K562 (cell line): ENCODE results near the gene PSPH. TPM values are rescaled to one million over a fixed set of nuclear protein-coding genes. Genes with fewer than 3 reads are reported as not detected.

Source experiments
- CCNT2 ChIP-seq: IDR thresholded peaks from 2 replicates; pipeline ENCODE4 v1.6.1; 2011; ENCODE audit warnings: borderline replicate concordance, low read depth, mild to moderate bottlenecking, moderate library complexity, mixed read lengths, low read length; ENCODE audit not compliant: insufficient read length; ENCODE audit errors: extremely low read depth
- CREB1 ChIP-seq, 2 experiments: sonication (generic) in 1 of 2; formaldehyde crosslinking in 1 of 2; IDR thresholded peaks; 2 replicates each; pipeline versions ENCODE4 v1.6.1 to v1.8.0; 2012 to 2022; ENCODE audit warnings: inconsistent platforms in 1 of 2, mild to moderate bottlenecking in 1 of 2, missing genetic modification reagents in 1 of 2, moderate library complexity in 1 of 2
- ETS1 ChIP-seq: conservative IDR thresholded peaks from 2 replicates; pipeline ENCODE4 v1.6.1; 2011; ENCODE audit warnings: low read depth, mild to moderate bottlenecking, low read length; ENCODE audit not compliant: control insufficient read depth
- FOSL1 ChIP-seq: fragments of 200-800 bp; sonication (Bioruptor generic); conservative IDR thresholded peaks from 2 replicates; pipeline ENCODE4 v1.6.1; 2016; ENCODE audit warnings: missing genetic modification characterization, missing compliant biosample characterization
- RAD21 ChIP-seq, 2 experiments: fragments of 250-450 bp in 1 of 2; fragments of 450-650 bp in 1 of 2; sonication (Bioruptor Pico) in 1 of 2; formaldehyde crosslinking in 1 of 2; IDR thresholded peaks in 1 of 2; conservative IDR thresholded peaks in 1 of 2; 2 replicates each; pipeline versions ENCODE4 v1.4.0 to v1.8.0; 2020 to 2022; ENCODE audit warnings: mild to moderate bottlenecking in 2 of 2, moderate library complexity in 1 of 2
- RB1 ChIP-seq: fragments of 450-650 bp; IDR thresholded peaks from 2 replicates; pipeline ENCODE4 v1.6.1; 2017; ENCODE audit warnings: low read depth, mild to moderate bottlenecking
- RBM39 ChIP-seq: fragments of 200-400 bp; formaldehyde crosslinking; optimal IDR thresholded peaks from 2 replicates; pipeline ENCODE3; 2018; ENCODE audit warnings: low read depth, low read length
- SMAD4 ChIP-seq: fragments of 250-450 bp; sonication (Bioruptor Pico); conservative IDR thresholded peaks from 2 replicates; pipeline ENCODE4 v1.8.0; 2021; ENCODE audit warnings: inconsistent platforms, mild to moderate bottlenecking, moderate library complexity
- THAP12 ChIP-seq: fragments of 250-450 bp; sonication (Bioruptor Pico); IDR thresholded peaks from 2 replicates; pipeline ENCODE4 v1.9.0; 2021; ENCODE audit warnings: mild to moderate bottlenecking, inconsistent platforms
- U2AF2 ChIP-seq: fragments of 200-400 bp; formaldehyde crosslinking; optimal IDR thresholded peaks from 2 replicates; pipeline ENCODE3; 2017; ENCODE audit warnings: low read depth, mild to moderate bottlenecking, low read length
- ZBTB7A ChIP-seq: IDR thresholded peaks from 2 replicates; pipeline ENCODE4 v1.6.1; 2011; ENCODE audit warnings: low read depth, mild to moderate bottlenecking, low read length, moderate library complexity, borderline replicate concordance; ENCODE audit not compliant: control insufficient read depth
- ZHX1 ChIP-seq: fragments of 150-350 bp; conservative IDR thresholded peaks from 2 replicates; pipeline ENCODE4 v1.6.1; 2014; ENCODE audit warnings: low read length
- ZNF436 ChIP-seq: fragments of 250-450, 450-650 bp; sonication (Bioruptor Pico); formaldehyde crosslinking; IDR thresholded peaks from 2 replicates; pipeline ENCODE4 v1.7.0; 2020; ENCODE audit warnings: mild to moderate bottlenecking
- ZNF512 ChIP-seq: IDR thresholded peaks from 2 replicates; pipeline ENCODE4 v1.6.1; 2016; ENCODE audit warnings: missing genetic modification characterization, missing compliant biosample characterization
- ZNF75A ChIP-seq: fragments of 450-650 bp; formaldehyde crosslinking; IDR thresholded peaks from 2 replicates; pipeline ENCODE4 v1.4.0; 2020; ENCODE audit warnings: mild to moderate bottlenecking
- polyA plus RNA-seq, 8 experiments: library from polyadenylated mRNA; depleted of rRNA in 4 of 8; stranded (reverse) in 5 of 8; unstranded in 3 of 8; fragments of >200 nt; fragmentation: Nextera tagmentation in 2 of 8; fragmentation: Illumina TruSeq in 1 of 8; extraction: Ambion mirVana in 2 of 8; extraction: Trizol in 1 of 8; gene quantifications; 2 replicates each; pipeline versions ENCODE4 v1.2.1 to v1.2.3, GENCODE V29; 2011 to 2014; ENCODE audit warnings: inconsistent platforms in 1 of 8, missing spikeins in 1 of 8
- total RNA-seq, 7 experiments: library from RNA; depleted of rRNA in 6 of 7; stranded (reverse); fragments of >200 nt in 6 of 7; fragmentation: Illumina TruSeq in 2 of 7; extraction: Trizol in 2 of 7; gene quantifications; 2 replicates each; pipeline versions ENCODE4 v1.2.1 to v1.2.3, GENCODE V29; 2011 to 2021; ENCODE audit warnings: low replicate concordance in 1 of 7

PSPH gene
- total and polyA plus RNA-seq, 9 of the 15 experiments (the other 6 are each of a cell fraction or from before 2014, with no cell fraction given) = 6.3 to 46.8 (median 20.2) TPM

- TF ChIP-seq ZNF512 (tag) (no peak), ZHX1 (no peak), CCNT2 (peak; percentile 71), ZNF75A (CRISPR knock-in tag) (no peak), ETS1 (0 out of 2 replicates have a peak, but pooled peaks have one; percentile 15), ZBTB7A (peak; percentile 98), CREB1 (IDR thresholded peaks at IDR 0.05) (peak; percentile 82), CREB1 (CRISPR knock-in tag; IDR thresholded peaks at IDR 0.05) (no peak), ZNF436 (no peak), RB1 (peak; percentile 80), RAD21 (CRISPR knock-in tag; conservative IDR thresholded peaks at IDR 0.05 in 1 of 2, IDR thresholded peaks at IDR 0.05 in 1 of 2) (peak in 1 of 2 experiments; percentile 68; a peak in 3 of 4 replicates), RBM39 (no peak), U2AF2 (no peak), THAP12 (CRISPR knock-in tag) (peak; percentile 10; the same call in 1 of the 2 replicates), SMAD4 (CRISPR knock-in tag) (peak; percentile 73), FOSL1 (tag) (peak; percentile 48; the same call in 1 of the 2 replicates)
These were observed 86.8 kb downstream of the PSPH start, which contains the start of gene NIPSNAP2 (continued) for GRCh38 chr7:55964261-55965099.
